ENCODE measurements around the gene NUB1.
A peak's percentile ranks its signal among the peaks of the same experiment; 100 is the strongest.

NUB1 gene

GRCh38 chr7:151314401-151314800, 27.2 kb upstream of the NUB1 start:
- no peak for DNase-seq

- DNase-seq: peak; percentile 83
These were observed 26.5 kb upstream of the NUB1 start for GRCh38 chr7:151315038-151315655.

GRCh38 chr7:151316896-151317295, 24.7 kb upstream of the NUB1 start:
- DNase-seq: no peak

GRCh38 chr7:151317936-151318335, 23.7 kb upstream of the NUB1 start:
- no peak for DNase-seq

GRCh38 chr7:151319189-151319588, 22.4 kb upstream of the NUB1 start:
- no peak for DNase-seq

- DNase-seq: no peak
These were observed 21.3 kb upstream of the NUB1 start for GRCh38 chr7:151320263-151320845.

GRCh38 chr7:151321341-151321740, 20.3 kb upstream of the NUB1 start:
- no peak for DNase-seq

- no peak for DNase-seq
These were observed 18.7 kb upstream of the NUB1 start for GRCh38 chr7:151322906-151323305.

- no peak for DNase-seq
These were observed 14.6 kb upstream of the NUB1 start for GRCh38 chr7:151327022-151327421.

GRCh38 chr7:151327659-151328058, 14.0 kb upstream of the NUB1 start:
- DNase-seq: no peak

GRCh38 chr7:151330181-151330580, 11.4 kb upstream of the NUB1 start:
- DNase-seq: no peak

GRCh38 chr7:151330661-151331060, 11.0 kb upstream of the NUB1 start:
- DNase-seq: no peak

GRCh38 chr7:151334628-151335027, 7.0 kb upstream of the NUB1 start:
- DNase-seq: no peak

- no peak for DNase-seq
These were observed 5.4 kb upstream of the NUB1 start for GRCh38 chr7:151336027-151336708.

- no peak for DNase-seq
These were observed 4.3 kb upstream of the NUB1 start for GRCh38 chr7:151337346-151337745.

- no peak for DNase-seq
These were observed 2.8 kb upstream of the NUB1 start for GRCh38 chr7:151338809-151339208.

GRCh38 chr7:151339651-151340382, 1.8 kb upstream of the NUB1 start:
- peak; percentile 52 for DNase-seq

GRCh38 chr7:151340794-151341356, 737 bp upstream of the NUB1 start:
- DNase-seq: no peak

- DNase-seq: peak; percentile 70
These were observed 562 bp downstream of the NUB1 start for GRCh38 chr7:151342102-151342646.

GRCh38 chr7:151342811-151343210, 1.2 kb downstream of the NUB1 start:
- no peak for DNase-seq

- DNase-seq: no peak
These were observed 1.9 kb downstream of the NUB1 start for GRCh38 chr7:151343516-151343915.

GRCh38 chr7:151345576-151346469, 4.2 kb downstream of the NUB1 start:
- no peak for DNase-seq

Measured in activated CD4-positive, alpha-beta T cell treated with anti-CD3 and anti-CD28 coated beads, Interleukin-10, Interleukin-2, amounts not matched to agents 100 ng/mL and 50 ng/mL, durations not matched to agents 16 hours and 8 hours (primary cell).